Uterus (tissue), 2 donors: ENCODE data around the gene EML6.

ENCODE experiments used
- CTCF ChIP-seq, 4 experiments: fragments of 200-600 bp in 2 of 4; fragments of 450-650 bp in 2 of 4; sonication (generic) in 2 of 4; IDR thresholded peaks; one replicate each; pipeline ENCODE4 v1.5.1; 2016 to 2019; ENCODE audit warnings: antibody characterized with exemption in 4 of 4, mild to moderate bottlenecking in 2 of 4, moderate library complexity in 1 of 4
- POLR2A ChIP-seq, 2 donors: fragments of 450-650 bp; IDR thresholded peaks; one replicate each; pipeline ENCODE4 v1.6.1; 2016; ENCODE audit warnings: antibody characterized with exemption in 2 of 2, mild to moderate bottlenecking in 1 of 2, moderate library complexity in 1 of 2

GRCh38 chr2:54975598-54976492 lies 252.4 kb downstream of the EML6 start:
- no peak for TF ChIP-seq CTCF (IDR thresholded peaks at IDR 0.05)
- no peak for TF ChIP-seq POLR2A (IDR thresholded peaks at IDR 0.05)
